Osteocyte (in vitro differentiated cells): Measurements from ENCODE around the gene TMPRSS7. TPM values are rescaled to one million over a fixed set of nuclear protein-coding genes. Genes with fewer than 3 reads are reported as not detected.

Source experiments
- DNase-seq: peaks from one replicate; pipeline ENCODE4 v3.0.0; 2021; ENCODE audit warnings: mixed read lengths; ENCODE audit not compliant: unreplicated experiment; ENCODE audit errors: extremely low spot score
- H3K27ac Mint-ChIP-seq: one replicate; pipeline ENCODE4 v1.8.0; 2021; ENCODE audit warnings: mild to moderate bottlenecking, mixed read lengths; ENCODE audit not compliant: unreplicated experiment
- H3K27me3 Mint-ChIP-seq: one replicate; pipeline ENCODE4 v1.8.0; 2021; ENCODE audit warnings: mixed read lengths; ENCODE audit not compliant: unreplicated experiment
- H3K36me3 Mint-ChIP-seq: one replicate; pipeline ENCODE4 v1.8.0; 2021; ENCODE audit warnings: mixed read lengths; ENCODE audit not compliant: unreplicated experiment
- H3K4me1 Mint-ChIP-seq: one replicate; pipeline ENCODE4 v1.8.0; 2021; ENCODE audit warnings: mixed read lengths; ENCODE audit not compliant: unreplicated experiment
- H3K4me3 Mint-ChIP-seq: one replicate; pipeline ENCODE4 v1.8.0; 2021; ENCODE audit warnings: mild to moderate bottlenecking, moderate library complexity, mixed read lengths; ENCODE audit not compliant: unreplicated experiment
- H3K9me3 Mint-ChIP-seq: one replicate; pipeline ENCODE4 v1.8.0; 2021; ENCODE audit warnings: mixed read lengths; ENCODE audit not compliant: unreplicated experiment
- CTCF ChIP-seq: fragments of 200-600 bp; sonication (generic); IDR thresholded peaks from 2 replicates; pipeline ENCODE4 v1.5.0; 2021; ENCODE audit warnings: antibody characterized with exemption, mild to moderate bottlenecking, moderate library complexity
- microRNA-seq: library from miRNA; unstranded; fragments of <30 nt; microRNA quantifications from one replicate; pipeline ENCODE4 v1.1.0, GENCODE V29; 2020; ENCODE audit not compliant: unreplicated experiment
- total RNA-seq: library from RNA; stranded (reverse); gene quantifications from 2 replicates; pipeline ENCODE4 v1.2.1, GENCODE V29; 2021

TMPRSS7 gene
- total RNA-seq, 1 donor from 2014 or later = not detected

GRCh38 chr3:112128843-112129727, 94.5 kb downstream of the TMPRSS7 start:
- H3K36me3 Mint-ChIP-seq = no peaks in the 10 kb centered on the region
- H3K27me3 Mint-ChIP-seq = no peaks in the 10 kb centered on the region
- no peaks in the 10 kb centered on the region for H3K9me3 Mint-ChIP-seq
- no peak for DNase-seq
- H3K4me1 Mint-ChIP-seq = peaks cover 14% of the 10 kb centered on the region
- TF ChIP-seq CTCF = no peak
- H3K4me3 Mint-ChIP-seq = no peak overlapping the region
- no peak overlapping the region for H3K27ac Mint-ChIP-seq

- H3K4me3 Mint-ChIP-seq = no peak overlapping the region
- no peak for TF ChIP-seq CTCF
- peaks cover 14% of the 10 kb centered on the region for H3K4me1 Mint-ChIP-seq
- no peaks in the 10 kb centered on the region for H3K9me3 Mint-ChIP-seq
- H3K36me3 Mint-ChIP-seq = no peaks in the 10 kb centered on the region
- no peaks in the 10 kb centered on the region for H3K27me3 Mint-ChIP-seq
- H3K27ac Mint-ChIP-seq = no peak overlapping the region
- no peak for DNase-seq
These were observed 95.5 kb downstream of the TMPRSS7 start for GRCh38 chr3:112129925-112130637.

GRCh38 chr3:112130638-112130993, 96.1 kb downstream of the TMPRSS7 start:
- Mint-ChIP-seq H3K27ac (no peak overlapping the region), H3K4me3 (no peak overlapping the region), H3K36me3 (no peaks in the 10 kb centered on the region), H3K27me3 (no peaks in the 10 kb centered on the region), H3K4me1 (peaks cover 14% of the 10 kb centered on the region), H3K9me3 (no peaks in the 10 kb centered on the region)
- TF ChIP-seq CTCF = no peak
- DNase-seq = no peak

Small RNA genes within 50 kb of the gene (microRNA-seq; reads per million reads assigned to microRNA genes)
- gene MIR567 = not detected

Other genes starting within 250 kb of the TMPRSS7 start
- 134 and 138 TPM in 2 replicates for gene PHLDB2, start 175.5 kb upstream of the TMPRSS7 start, total RNA-seq
- 24.3 and 25.5 TPM in 2 replicates for gene ABHD10, start 55.7 kb upstream of the TMPRSS7 start, total RNA-seq
- not detected in 2 replicates for gene TAGLN3, start 35.8 kb upstream of the TMPRSS7 start, total RNA-seq
- 1.0 and 1.4 TPM in 2 replicates for gene C3orf52, start 51.7 kb downstream of the TMPRSS7 start, total RNA-seq
- gene GCSAM, start 98.5 kb downstream of the TMPRSS7 start, total RNA-seq = not detected in 2 replicates